ENCODE data around the gene ARAP1. TPM values are rescaled to one million over a fixed set of nuclear protein-coding genes. Genes with fewer than 3 reads are reported as not detected.

ARAP1 gene
- polyA plus RNA-seq, 1 experiment = 52.4 TPM

DNA sequence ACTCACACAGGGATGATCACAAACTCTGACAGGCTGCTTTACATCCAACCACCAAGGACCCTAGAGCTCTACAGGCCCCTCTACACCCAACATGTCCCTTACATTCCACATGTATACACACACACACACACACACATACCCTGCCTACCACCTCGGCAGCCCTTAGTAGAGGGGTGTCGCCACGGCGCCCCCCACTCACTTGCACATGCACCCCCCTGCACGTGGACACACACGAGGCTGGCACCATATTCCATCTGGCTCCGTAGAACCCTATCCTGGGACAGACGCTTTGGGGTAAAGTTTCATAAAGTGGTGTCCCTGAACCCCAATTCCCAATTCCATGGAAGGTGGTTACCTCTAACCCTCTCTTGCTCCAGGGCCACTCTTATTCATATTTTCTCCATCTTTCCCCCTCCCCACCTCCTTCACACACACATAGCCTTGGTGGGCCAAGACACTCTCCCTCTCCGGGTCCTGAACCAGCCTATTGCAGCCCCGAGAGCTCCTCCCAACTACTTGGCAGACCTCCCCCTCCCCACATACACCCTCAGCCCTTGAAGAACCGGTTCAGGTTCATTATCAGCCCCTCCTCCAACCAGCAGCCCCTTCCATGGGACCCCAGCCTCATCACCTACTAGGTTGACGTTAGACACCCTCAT is 78.8 kb downstream of the ARAP1 start:
- TF ChIP-seq, protein P1, sequence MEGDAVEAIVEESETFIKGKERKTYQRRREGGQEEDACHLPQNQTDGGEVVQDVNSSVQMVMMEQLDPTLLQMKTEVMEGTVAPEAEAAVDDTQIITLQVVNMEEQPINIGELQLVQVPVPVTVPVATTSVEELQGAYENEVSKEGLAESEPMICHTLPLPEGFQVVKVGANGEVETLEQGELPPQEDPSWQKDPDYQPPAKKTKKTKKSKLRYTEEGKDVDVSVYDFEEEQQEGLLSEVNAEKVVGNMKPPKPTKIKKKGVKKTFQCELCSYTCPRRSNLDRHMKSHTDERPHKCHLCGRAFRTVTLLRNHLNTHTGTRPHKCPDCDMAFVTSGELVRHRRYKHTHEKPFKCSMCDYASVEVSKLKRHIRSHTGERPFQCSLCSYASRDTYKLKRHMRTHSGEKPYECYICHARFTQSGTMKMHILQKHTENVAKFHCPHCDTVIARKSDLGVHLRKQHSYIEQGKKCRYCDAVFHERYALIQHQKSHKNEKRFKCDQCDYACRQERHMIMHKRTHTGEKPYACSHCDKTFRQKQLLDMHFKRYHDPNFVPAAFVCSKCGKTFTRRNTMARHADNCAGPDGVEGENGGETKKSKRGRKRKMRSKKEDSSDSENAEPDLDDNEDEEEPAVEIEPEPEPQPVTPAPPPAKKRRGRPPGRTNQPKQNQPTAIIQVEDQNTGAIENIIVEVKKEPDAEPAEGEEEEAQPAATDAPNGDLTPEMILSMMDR (IDR thresholded peaks at IDR 0.05; ENCODE audit: low read depth, low read length) = no peak
- no peak for DNase-seq (ENCODE audit: low read depth, low spot score)
- no peak overlapping the region for H3K27ac ChIP-seq (ENCODE audit: low read depth, low read length)
- ChIA-PET POLR2A (no interaction called here), CTCF (no interaction called here)
- H3K4me3 ChIP-seq (ENCODE audit: low read depth, low read length) = no peak overlapping the region
- peaks cover 78% of the 10 kb centered on the region for H3K27me3 ChIP-seq (ENCODE audit: control insufficient read depth, insufficient read depth, low read length)
- H3K9me3 ChIP-seq (ENCODE audit: control insufficient read depth, insufficient read depth, low read length) = peaks cover under 1% of the 10 kb centered on the region; the same call in 1 of the 2 replicates

- ChIA-PET CTCF (interaction anchor here (1.1 to 1.6 kb wide), 2 partner anchors 11 to 12 kb away, joined by 7 to 8 read pairs; no protein-coding TSS in a partner anchor), POLR2A (interaction anchor here (0.6 kb wide), 1 partner anchor 714 kb away, joined by 3 read pairs; no protein-coding TSS in a partner anchor)
- Histone ChIP-seq H3K27ac (ENCODE audit: low read depth, low read length) (no peak overlapping the region), H3K9me3 (ENCODE audit: control insufficient read depth, insufficient read depth, low read length) (peaks cover 8% of the 10 kb centered on the region), H3K27me3 (ENCODE audit: control insufficient read depth, insufficient read depth, low read length) (peaks cover 77% of the 10 kb centered on the region), H3K4me3 (ENCODE audit: low read depth, low read length) (no peak overlapping the region)
- TF ChIP-seq, protein P1 (IDR thresholded peaks at IDR 0.05; ENCODE audit: low read depth, low read length) = no peak
- no peak for DNase-seq (ENCODE audit: low read depth, low spot score)
Measured at GRCh38 chr11:72672597-72673238, 79.5 kb downstream of the ARAP1 start.

DNA sequence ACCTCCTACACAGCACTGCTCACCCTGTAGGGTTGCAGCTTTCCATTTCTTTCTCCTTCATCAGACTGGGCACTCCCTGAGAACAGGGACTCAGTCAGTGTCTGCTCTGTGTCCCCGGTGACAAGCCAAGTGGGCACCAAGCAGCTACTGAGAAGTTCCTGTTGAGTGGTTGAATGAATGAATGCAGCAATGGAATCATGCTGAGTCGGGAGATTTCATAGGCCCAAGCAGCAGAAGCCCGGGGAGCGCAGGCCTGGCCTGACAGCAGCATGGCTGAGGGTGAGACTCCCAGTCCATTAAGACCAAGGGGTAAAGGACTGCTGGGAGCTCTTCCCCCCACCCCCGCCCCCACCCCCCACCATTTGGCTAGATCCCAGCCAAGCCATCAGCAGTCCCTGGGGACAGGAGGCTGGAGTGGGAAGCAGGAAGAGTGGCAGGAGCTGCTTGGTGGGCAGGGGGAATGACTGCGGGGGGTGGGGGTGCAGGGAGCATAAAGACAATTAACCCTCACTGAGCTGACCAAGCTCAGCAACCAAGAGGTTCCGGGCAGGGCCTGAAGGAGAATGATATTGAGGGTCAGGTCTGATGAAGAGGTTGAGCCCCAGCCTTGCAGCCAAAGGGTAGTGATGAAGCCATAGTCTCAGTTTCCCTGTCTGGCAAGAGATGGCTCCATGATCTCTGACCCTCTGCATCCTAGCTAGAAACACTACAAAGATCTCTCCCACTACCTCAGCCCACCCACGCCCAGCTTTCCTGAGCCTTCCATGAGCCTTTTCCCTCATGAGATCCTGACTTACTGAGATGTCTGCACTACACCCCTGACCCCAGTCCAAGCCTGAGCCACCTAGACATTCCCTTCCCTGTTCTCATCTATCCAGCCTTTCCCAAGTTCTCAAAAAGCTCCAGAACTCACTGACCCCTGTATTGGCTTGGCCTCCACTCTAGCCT is 80.8 kb downstream of the ARAP1 start:
- Histone ChIP-seq H3K27ac (ENCODE audit: low read depth, low read length) (no peak overlapping the region), H3K9me3 (ENCODE audit: control insufficient read depth, insufficient read depth, low read length) (peaks cover 13% of the 10 kb centered on the region), H3K4me3 (ENCODE audit: low read depth, low read length) (no peak overlapping the region), H3K27me3 (ENCODE audit: control insufficient read depth, insufficient read depth, low read length) (peaks cover 73% of the 10 kb centered on the region)
- ChIA-PET CTCF (interaction anchor here (1.1 to 1.6 kb wide), 2 partner anchors 12 to 14 kb away, joined by 7 to 8 read pairs; no protein-coding TSS in a partner anchor), POLR2A (no interaction called here)
- no peak for DNase-seq (ENCODE audit: low read depth, low spot score)
- TF ChIP-seq, protein P1 (IDR thresholded peaks at IDR 0.05; ENCODE audit: low read depth, low read length) = no peak

- TF ChIP-seq, protein P1 (IDR thresholded peaks at IDR 0.05; ENCODE audit: low read depth, low read length) = no peak
- no peak for DNase-seq (ENCODE audit: low read depth, low spot score)
- POLR2A ChIA-PET = no interaction called here
- Histone ChIP-seq H3K27me3 (ENCODE audit: control insufficient read depth, insufficient read depth, low read length) (peaks cover 67% of the 10 kb centered on the region), H3K9me3 (ENCODE audit: control insufficient read depth, insufficient read depth, low read length) (peaks cover 13% of the 10 kb centered on the region), H3K27ac (ENCODE audit: low read depth, low read length) (no peak overlapping the region), H3K4me3 (ENCODE audit: low read depth, low read length) (no peak overlapping the region)
- CTCF ChIA-PET = no interaction called here
Measured at GRCh38 chr11:72670041-72670440, 82.2 kb downstream of the ARAP1 start.

All from AG04450 (cell line).